HCT116 (cell line): Measurements from ENCODE around the gene SLC39A10. TPM values are rescaled to one million over a fixed set of nuclear protein-coding genes. Genes with fewer than 3 reads are reported as not detected.

ENCODE experiments used
- ATAC-seq: fragments of 200-7000 bp; cut with Tn5 transposase; 2 replicates; pipeline ENCODE4 v1.9.1; 2020; ENCODE audit warnings: mild to moderate bottlenecking, moderate library complexity
- BruUV-seq: library from RNA; stranded (reverse); fragments of 400-500 nt; replicated peaks from 2 replicates; lab custom pipeline; 2021; lab: Mats Ljungman, UMichigan
- CTCF ChIA-PET: fragments of 300-600 bp; sonication (Branson Sonifier 250); formaldehyde crosslinking; loops from one replicate; lab custom pipeline; 2021; ENCODE audit warnings: antibody characterized with exemption; lab: Charles Lee
- POLR2A ChIA-PET: fragments of 300-600, 350-600 bp; sonication (Branson Sonifier 250); formaldehyde crosslinking; loops from one replicate; lab custom pipeline; 2021; ENCODE audit warnings: antibody characterized with exemption; lab: Charles Lee
- RAD21 ChIA-PET, 2 experiments: fragments of 300-600 bp; sonication (Branson Sonifier 250); formaldehyde crosslinking; loops; one replicate each; lab custom pipeline; 2023; ENCODE audit warnings: low total read pairs in 2 of 2; ENCODE audit not compliant: uncharacterized antibody in 2 of 2, unreplicated experiment in 2 of 2, low non-redundant PET in 1 of 2; lab: Charles Lee
- DNase-seq: peaks from one replicate; pipeline ENCODE4 v3.0.0-alpha.2; 2010; ENCODE audit warnings: low read depth, low spot score
- H2AFZ ChIP-seq: fragments of 200-600 bp; shearing (Covaris generic), sonication (generic); 2 replicates; pipeline ENCODE4 v1.6.1; 2017; ENCODE audit warnings: low read depth, mixed run types, mixed read lengths, antibody characterized with exemption, low read length; ENCODE audit not compliant: poor library complexity, severe bottlenecking
- H3K27ac ChIP-seq: 2 replicates; pipeline ENCODE4 v1.5.1; 2012; ENCODE audit warnings: low read depth, low read length
- H3K27me3 ChIP-seq: fragments of 200-600 bp; sonication (generic); 2 replicates; pipeline ENCODE4 v1.6.1; 2016; ENCODE audit warnings: mixed run types, low read length, mixed read lengths; ENCODE audit not compliant: insufficient read depth
- H3K36me3 ChIP-seq, 2 experiments: fragments of 200-500 bp in 1 of 2; fragments of 200-600 bp in 1 of 2; sonication (Bioruptor generic) in 1 of 2; sonication (generic) in 1 of 2; 2 replicates each; pipeline versions ENCODE4 v1.5.1 to v1.6.1; 2014 to 2016; ENCODE audit warnings: low read length in 2 of 2, inconsistent platforms in 1 of 2, mixed read lengths in 1 of 2, mixed run types in 1 of 2; ENCODE audit not compliant: insufficient read depth in 2 of 2, control insufficient read depth in 1 of 2
- H3K4me1 ChIP-seq, 2 experiments: fragments of 200-600 bp in 1 of 2; sonication (generic) in 1 of 2; 2 replicates each; pipeline versions ENCODE4 v1.5.1 to v1.6.1; 2012 to 2017; ENCODE audit warnings: low read length in 2 of 2, inconsistent platforms in 1 of 2, mild to moderate bottlenecking in 1 of 2, mixed read lengths in 1 of 2, mixed run types in 1 of 2, moderate library complexity in 1 of 2; ENCODE audit not compliant: insufficient read depth in 2 of 2, control insufficient read depth in 1 of 2
- H3K4me2 ChIP-seq: fragments of 200-600 bp; sonication (generic); 2 replicates; pipeline ENCODE4 v1.6.1; 2017; ENCODE audit warnings: mixed run types, low read length, mixed read lengths
- H3K4me3 ChIP-seq, 2 experiments: fragments of 200-600 bp in 1 of 2; sonication (generic) in 1 of 2; replicated peaks in 1 of 2; 2 replicates each; pipeline ENCODE4 v1.5.1; 2011 to 2016; ENCODE audit warnings: low read length in 2 of 2, control low read depth in 1 of 2, low read depth in 1 of 2, mild to moderate bottlenecking in 1 of 2, mixed read lengths in 1 of 2, mixed run types in 1 of 2
- H3K79me2 ChIP-seq: fragments of 200-600 bp; sonication (generic); 2 replicates; pipeline ENCODE4 v1.6.1; 2017; ENCODE audit warnings: mild to moderate bottlenecking, mixed run types, low read length, moderate library complexity, mixed read lengths; ENCODE audit not compliant: insufficient read depth
- H3K9ac ChIP-seq: fragments of 200-600 bp; sonication (generic); 2 replicates; pipeline ENCODE4 v1.6.1; 2016; ENCODE audit warnings: low read length, mixed read lengths
- H3K9me2 ChIP-seq: fragments of 200-600 bp; sonication (generic), shearing (Covaris generic); 2 replicates; pipeline ENCODE4 v1.6.1; 2017; ENCODE audit warnings: mixed run types, mild to moderate bottlenecking, moderate library complexity; ENCODE audit not compliant: insufficient read depth
- H3K9me3 ChIP-seq, 2 experiments: fragments of 200-500 bp in 1 of 2; fragments of 200-600 bp in 1 of 2; sonication (Bioruptor generic) in 1 of 2; sonication (generic) in 1 of 2; 2 replicates each; pipeline ENCODE4 v1.6.1; 2014 to 2017; ENCODE audit warnings: low read length in 2 of 2, mixed read lengths in 2 of 2, inconsistent platforms in 1 of 2, low read depth in 1 of 2, mild to moderate bottlenecking in 1 of 2, mixed run types in 1 of 2, moderate library complexity in 1 of 2; ENCODE audit not compliant: control insufficient read depth in 1 of 2, insufficient read depth in 1 of 2
- H4K20me1 ChIP-seq: fragments of 200-600 bp; sonication (generic), shearing (Covaris generic); 2 replicates; pipeline ENCODE4 v1.6.1; 2017; ENCODE audit warnings: mixed run types, mild to moderate bottlenecking, moderate library complexity; ENCODE audit not compliant: insufficient read depth
- ATF3 ChIP-seq: IDR thresholded peaks from 2 replicates; pipeline ENCODE4 v1.6.1; 2012
- CBX3 ChIP-seq: IDR thresholded peaks from 2 replicates; pipeline ENCODE4 v1.6.1; 2012; ENCODE audit warnings: low read depth
- CEBPB ChIP-seq: IDR thresholded peaks from 2 replicates; pipeline ENCODE4 v1.6.1; 2012; ENCODE audit warnings: low read depth
- EGR1 ChIP-seq: IDR thresholded peaks from 2 replicates; pipeline ENCODE4 v1.6.1; 2012; ENCODE audit warnings: low read depth
- EZH2 ChIP-seq: fragments of 200-600 bp; sonication (generic); IDR thresholded peaks from 2 replicates; pipeline ENCODE4 v1.6.1; 2017; ENCODE audit warnings: antibody characterized with exemption, mixed run types
- FOSL1 ChIP-seq: IDR thresholded peaks from 2 replicates; pipeline ENCODE4 v1.6.1; 2012; ENCODE audit warnings: low read depth
- JUND ChIP-seq: IDR thresholded peaks from 2 replicates; pipeline ENCODE4 v1.6.1; 2012
- POLR2A ChIP-seq: IDR thresholded peaks from 2 replicates; pipeline ENCODE4 v1.7.0; 2011; ENCODE audit warnings: borderline replicate concordance; ENCODE audit not compliant: insufficient read depth, insufficient read length; ENCODE audit errors: extremely low read depth
- RAD21 ChIP-seq: IDR thresholded peaks from 2 replicates; pipeline ENCODE4 v1.6.1; 2012; ENCODE audit warnings: low read depth, mild to moderate bottlenecking
- SP1 ChIP-seq: IDR thresholded peaks from 2 replicates; pipeline ENCODE4 v1.6.1; 2012; ENCODE audit warnings: low read depth
- TCF7L2 ChIP-seq: IDR thresholded peaks from 2 replicates; pipeline ENCODE4 v1.7.0; 2011; ENCODE audit warnings: borderline replicate concordance, inconsistent platforms; ENCODE audit not compliant: insufficient read depth, insufficient read length; ENCODE audit errors: extremely low read depth
- ZBTB33 ChIP-seq: IDR thresholded peaks from 2 replicates; pipeline ENCODE4 v1.6.1; 2011; ENCODE audit warnings: mild to moderate bottlenecking, low read length, moderate library complexity; ENCODE audit not compliant: insufficient replicate concordance; ENCODE audit errors: extremely low read depth
- ZFX ChIP-seq: fragments of 450-650 bp; IDR thresholded peaks from 2 replicates; pipeline ENCODE4 v1.6.1; 2017
- ZNF274 ChIP-seq: fragments of 200-500 bp; sonication (Bioruptor generic); IDR thresholded peaks from 2 replicates; pipeline ENCODE4 v1.6.1; 2014; ENCODE audit warnings: mild to moderate bottlenecking, low read depth, low read length, inconsistent platforms
- intact Hi-C: fragments of 100-400 bp; cut with micrococcal nuclease; formaldehyde crosslinking; loops from 2 replicates; pipeline ENCODE4 v1.10.0; 2022
- total RNA-seq: library from RNA; stranded (reverse); gene quantifications from one replicate; pipeline ENCODE4 v1.2.1, GENCODE V29; 2021; ENCODE audit not compliant: unreplicated experiment
- TF ChIP-seq, protein P1 (sequence below), 3 experiments: fragments of 200-600 bp in 1 of 3; sonication (generic) in 1 of 3; IDR thresholded peaks in 2 of 3; conservative IDR thresholded peaks in 1 of 3; 2 replicates each; pipeline ENCODE4 v1.5.1; 2012 to 2017; ENCODE audit warnings: low read depth in 2 of 3, low read length in 2 of 3, antibody characterized with exemption in 1 of 3, borderline replicate concordance in 1 of 3, control low read depth in 1 of 3, mild to moderate bottlenecking in 1 of 3, mixed read lengths in 1 of 3, mixed run types in 1 of 3, moderate library complexity in 1 of 3; ENCODE audit not compliant: insufficient read depth in 1 of 3
- TF ChIP-seq, protein P2 (sequence below): IDR thresholded peaks from 2 replicates; pipeline ENCODE4 v1.6.1; 2012; ENCODE audit warnings: low read depth
- TF ChIP-seq, protein P3 (sequence below): IDR thresholded peaks from 2 replicates; pipeline ENCODE4 v1.6.1; 2012

SLC39A10 gene
- total RNA-seq, 1 experiment from 2014 or later = 59.0 TPM

- TF ChIP-seq ATF3 = no peak
- TF ChIP-seq, all 23 proteins: peak for 0
These were observed 40.7 kb downstream of the SLC39A10 start (continued) for GRCh38 chr2:195697681-195698220.

DNA sequence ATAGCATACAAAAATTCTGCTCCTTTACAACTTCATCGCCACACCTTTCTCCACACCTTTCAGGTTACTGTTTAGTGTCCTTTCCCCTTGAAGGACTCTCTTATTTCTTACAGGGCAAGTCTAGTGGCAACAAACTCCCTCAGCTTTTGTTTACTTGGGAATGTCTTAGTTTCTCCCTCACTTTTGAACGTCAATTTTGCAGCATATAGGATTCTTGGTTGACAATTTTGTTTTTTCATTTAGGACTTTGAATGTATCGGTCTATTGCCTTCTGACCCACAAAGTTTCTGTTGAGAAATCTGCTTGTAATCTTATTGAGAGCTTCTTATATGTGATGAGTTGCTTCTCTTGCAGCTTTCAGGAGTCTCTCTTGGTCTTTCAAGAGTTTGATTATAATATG lies 43.5 kb downstream of the SLC39A10 start:
- Histone ChIP-seq H2AFZ (no peak overlapping the region), H3K4me3 (no peak overlapping the region), H3K9ac (no peak overlapping the region), H3K4me2 (no peak overlapping the region), H3K36me3 (no peaks in the 10 kb centered on the region), H3K27me3 (no peaks in the 10 kb centered on the region), H4K20me1 (no peaks in the 10 kb centered on the region), H3K9me2 (no peaks in the 10 kb centered on the region), H3K79me2 (peaks cover 73% of the 10 kb centered on the region)
- DNase-seq = no peak
- ChIA-PET POLR2A (no interaction called here), CTCF (no interaction called here), RAD21 (no interaction called here)
- BruUV-seq = no TSS peak
- no peak for ATAC-seq
- TF ChIP-seq RAD21 = no peak
- TF ChIP-seq TCF7L2 = no peak
- no peak for TF ChIP-seq FOSL1
- TF ChIP-seq, protein P1, sequence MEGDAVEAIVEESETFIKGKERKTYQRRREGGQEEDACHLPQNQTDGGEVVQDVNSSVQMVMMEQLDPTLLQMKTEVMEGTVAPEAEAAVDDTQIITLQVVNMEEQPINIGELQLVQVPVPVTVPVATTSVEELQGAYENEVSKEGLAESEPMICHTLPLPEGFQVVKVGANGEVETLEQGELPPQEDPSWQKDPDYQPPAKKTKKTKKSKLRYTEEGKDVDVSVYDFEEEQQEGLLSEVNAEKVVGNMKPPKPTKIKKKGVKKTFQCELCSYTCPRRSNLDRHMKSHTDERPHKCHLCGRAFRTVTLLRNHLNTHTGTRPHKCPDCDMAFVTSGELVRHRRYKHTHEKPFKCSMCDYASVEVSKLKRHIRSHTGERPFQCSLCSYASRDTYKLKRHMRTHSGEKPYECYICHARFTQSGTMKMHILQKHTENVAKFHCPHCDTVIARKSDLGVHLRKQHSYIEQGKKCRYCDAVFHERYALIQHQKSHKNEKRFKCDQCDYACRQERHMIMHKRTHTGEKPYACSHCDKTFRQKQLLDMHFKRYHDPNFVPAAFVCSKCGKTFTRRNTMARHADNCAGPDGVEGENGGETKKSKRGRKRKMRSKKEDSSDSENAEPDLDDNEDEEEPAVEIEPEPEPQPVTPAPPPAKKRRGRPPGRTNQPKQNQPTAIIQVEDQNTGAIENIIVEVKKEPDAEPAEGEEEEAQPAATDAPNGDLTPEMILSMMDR (IDR thresholded peaks at IDR 0.05 in 2 of 3, conservative IDR thresholded peaks at IDR 0.05 in 1 of 3; ENCODE audit: borderline replicate concordance in 1 of 3, insufficient read depth in 1 of 3, low read depth in 2 of 3, low read length in 2 of 3) = no peak
- no peak for TF ChIP-seq JUND
- TF ChIP-seq SP1 = no peak
- no peak for TF ChIP-seq ZNF274
- TF ChIP-seq, protein P2, sequence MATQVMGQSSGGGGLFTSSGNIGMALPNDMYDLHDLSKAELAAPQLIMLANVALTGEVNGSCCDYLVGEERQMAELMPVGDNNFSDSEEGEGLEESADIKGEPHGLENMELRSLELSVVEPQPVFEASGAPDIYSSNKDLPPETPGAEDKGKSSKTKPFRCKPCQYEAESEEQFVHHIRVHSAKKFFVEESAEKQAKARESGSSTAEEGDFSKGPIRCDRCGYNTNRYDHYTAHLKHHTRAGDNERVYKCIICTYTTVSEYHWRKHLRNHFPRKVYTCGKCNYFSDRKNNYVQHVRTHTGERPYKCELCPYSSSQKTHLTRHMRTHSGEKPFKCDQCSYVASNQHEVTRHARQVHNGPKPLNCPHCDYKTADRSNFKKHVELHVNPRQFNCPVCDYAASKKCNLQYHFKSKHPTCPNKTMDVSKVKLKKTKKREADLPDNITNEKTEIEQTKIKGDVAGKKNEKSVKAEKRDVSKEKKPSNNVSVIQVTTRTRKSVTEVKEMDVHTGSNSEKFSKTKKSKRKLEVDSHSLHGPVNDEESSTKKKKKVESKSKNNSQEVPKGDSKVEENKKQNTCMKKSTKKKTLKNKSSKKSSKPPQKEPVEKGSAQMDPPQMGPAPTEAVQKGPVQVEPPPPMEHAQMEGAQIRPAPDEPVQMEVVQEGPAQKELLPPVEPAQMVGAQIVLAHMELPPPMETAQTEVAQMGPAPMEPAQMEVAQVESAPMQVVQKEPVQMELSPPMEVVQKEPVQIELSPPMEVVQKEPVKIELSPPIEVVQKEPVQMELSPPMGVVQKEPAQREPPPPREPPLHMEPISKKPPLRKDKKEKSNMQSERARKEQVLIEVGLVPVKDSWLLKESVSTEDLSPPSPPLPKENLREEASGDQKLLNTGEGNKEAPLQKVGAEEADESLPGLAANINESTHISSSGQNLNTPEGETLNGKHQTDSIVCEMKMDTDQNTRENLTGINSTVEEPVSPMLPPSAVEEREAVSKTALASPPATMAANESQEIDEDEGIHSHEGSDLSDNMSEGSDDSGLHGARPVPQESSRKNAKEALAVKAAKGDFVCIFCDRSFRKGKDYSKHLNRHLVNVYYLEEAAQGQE = no peak
- no peak for TF ChIP-seq CEBPB
- no peak for TF ChIP-seq EZH2
- TF ChIP-seq POLR2A = no peak
- TF ChIP-seq EGR1 = no peak
- no peak for TF ChIP-seq ZFX
- no peak for TF ChIP-seq CBX3
- TF ChIP-seq, protein P3, sequence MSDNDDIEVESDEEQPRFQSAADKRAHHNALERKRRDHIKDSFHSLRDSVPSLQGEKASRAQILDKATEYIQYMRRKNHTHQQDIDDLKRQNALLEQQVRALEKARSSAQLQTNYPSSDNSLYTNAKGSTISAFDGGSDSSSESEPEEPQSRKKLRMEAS = no peak
- TF ChIP-seq ZBTB33 = no peak
- no peak for TF ChIP-seq ATF3
- TF ChIP-seq, all 23 proteins: peak for 0
- Histone ChIP-seq H3K9me3 (no peaks in the 10 kb centered on the region), H3K4me1 (peaks cover 0 to 1% of the 10 kb centered on the region in 2 experiments; a peak in 1 of 4 replicates), H3K27ac (no peak overlapping the region)
- intact Hi-C loops = no loop called here
